ENCODE results near the gene VDR. TPM values are rescaled to one million over a fixed set of nuclear protein-coding genes. Genes with fewer than 3 reads are reported as not detected.

The VDR gene
- total RNA-seq, 1 donor from 2014 or later, result not detected

DNA sequence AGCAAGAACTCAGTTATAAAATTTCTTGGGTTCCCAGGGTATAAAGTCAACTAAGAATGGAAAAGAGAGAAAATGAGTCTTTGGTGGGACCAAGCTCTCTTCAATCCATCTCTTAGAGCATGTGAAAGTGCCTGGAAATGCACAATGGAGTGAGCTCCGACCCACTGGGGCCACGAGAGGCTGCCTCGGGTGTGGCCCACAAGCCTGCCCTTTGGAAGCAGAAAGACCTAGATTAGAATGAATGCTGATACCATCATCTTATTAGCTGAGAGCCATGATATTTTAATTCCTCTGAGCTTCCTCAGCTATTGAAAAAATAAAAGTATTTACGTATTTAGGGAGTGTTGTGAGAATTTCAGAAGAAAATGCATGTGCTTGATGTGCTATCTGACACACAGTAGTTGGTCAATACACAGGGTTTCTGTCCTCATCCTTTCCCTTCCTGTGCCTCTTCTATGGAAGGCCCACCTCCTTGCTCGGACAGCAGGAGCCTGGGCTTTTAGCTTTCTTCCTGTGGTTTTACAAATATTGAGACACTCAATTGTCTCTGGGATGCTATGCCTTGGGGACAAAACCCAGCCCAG lies 42.5 kb downstream of the VDR start:
- Mint-ChIP-seq H3K4me1 (ENCODE audit: low read depth, unreplicated experiment) (no peaks in the 10 kb centered on the region), H3K9me3 (ENCODE audit: unreplicated experiment) (peaks cover 4% of the 10 kb centered on the region), H3K4me3 (ENCODE audit: unreplicated experiment) (no peak overlapping the region), H3K27ac (ENCODE audit: unreplicated experiment) (no peak overlapping the region), H3K36me3 (ENCODE audit: unreplicated experiment) (no peaks in the 10 kb centered on the region), H3K27me3 (ENCODE audit: unreplicated experiment) (no peaks in the 10 kb centered on the region)
- no peak for DNase-seq
- TF ChIP-seq, protein P1, sequence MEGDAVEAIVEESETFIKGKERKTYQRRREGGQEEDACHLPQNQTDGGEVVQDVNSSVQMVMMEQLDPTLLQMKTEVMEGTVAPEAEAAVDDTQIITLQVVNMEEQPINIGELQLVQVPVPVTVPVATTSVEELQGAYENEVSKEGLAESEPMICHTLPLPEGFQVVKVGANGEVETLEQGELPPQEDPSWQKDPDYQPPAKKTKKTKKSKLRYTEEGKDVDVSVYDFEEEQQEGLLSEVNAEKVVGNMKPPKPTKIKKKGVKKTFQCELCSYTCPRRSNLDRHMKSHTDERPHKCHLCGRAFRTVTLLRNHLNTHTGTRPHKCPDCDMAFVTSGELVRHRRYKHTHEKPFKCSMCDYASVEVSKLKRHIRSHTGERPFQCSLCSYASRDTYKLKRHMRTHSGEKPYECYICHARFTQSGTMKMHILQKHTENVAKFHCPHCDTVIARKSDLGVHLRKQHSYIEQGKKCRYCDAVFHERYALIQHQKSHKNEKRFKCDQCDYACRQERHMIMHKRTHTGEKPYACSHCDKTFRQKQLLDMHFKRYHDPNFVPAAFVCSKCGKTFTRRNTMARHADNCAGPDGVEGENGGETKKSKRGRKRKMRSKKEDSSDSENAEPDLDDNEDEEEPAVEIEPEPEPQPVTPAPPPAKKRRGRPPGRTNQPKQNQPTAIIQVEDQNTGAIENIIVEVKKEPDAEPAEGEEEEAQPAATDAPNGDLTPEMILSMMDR (IDR thresholded peaks at IDR 0.05; ENCODE audit: partially characterized antibody, unreplicated experiment), result no peak

DNA sequence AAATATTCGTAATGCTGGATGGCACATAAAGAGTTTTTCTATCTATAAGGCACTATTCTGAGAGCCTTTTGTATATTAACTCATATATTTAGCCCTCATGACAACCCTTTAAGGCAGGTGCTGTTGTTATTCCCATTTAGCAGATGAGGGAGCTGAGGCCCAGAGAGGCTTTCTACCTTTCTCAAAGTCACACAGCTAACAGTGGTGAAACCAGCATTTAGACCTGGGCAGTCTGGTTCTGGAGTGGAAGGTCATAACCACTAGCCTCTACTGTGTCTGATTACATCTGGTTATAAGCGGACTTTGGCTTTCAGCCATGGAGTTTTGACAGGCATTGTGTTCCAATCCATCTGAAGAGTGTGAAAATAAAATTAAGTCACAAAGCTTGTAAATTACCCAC lies 43.9 kb downstream of the VDR start:
- TF ChIP-seq, protein P1 (IDR thresholded peaks at IDR 0.05; ENCODE audit: partially characterized antibody, unreplicated experiment), result no peak
- Mint-ChIP-seq H3K4me1 (ENCODE audit: low read depth, unreplicated experiment) (no peaks in the 10 kb centered on the region), H3K27ac (ENCODE audit: unreplicated experiment) (no peak overlapping the region), H3K27me3 (ENCODE audit: unreplicated experiment) (no peaks in the 10 kb centered on the region), H3K9me3 (ENCODE audit: unreplicated experiment) (peaks cover 4% of the 10 kb centered on the region), H3K36me3 (ENCODE audit: unreplicated experiment) (no peaks in the 10 kb centered on the region), H3K4me3 (ENCODE audit: unreplicated experiment) (no peak overlapping the region)
- no peak for DNase-seq

DNA sequence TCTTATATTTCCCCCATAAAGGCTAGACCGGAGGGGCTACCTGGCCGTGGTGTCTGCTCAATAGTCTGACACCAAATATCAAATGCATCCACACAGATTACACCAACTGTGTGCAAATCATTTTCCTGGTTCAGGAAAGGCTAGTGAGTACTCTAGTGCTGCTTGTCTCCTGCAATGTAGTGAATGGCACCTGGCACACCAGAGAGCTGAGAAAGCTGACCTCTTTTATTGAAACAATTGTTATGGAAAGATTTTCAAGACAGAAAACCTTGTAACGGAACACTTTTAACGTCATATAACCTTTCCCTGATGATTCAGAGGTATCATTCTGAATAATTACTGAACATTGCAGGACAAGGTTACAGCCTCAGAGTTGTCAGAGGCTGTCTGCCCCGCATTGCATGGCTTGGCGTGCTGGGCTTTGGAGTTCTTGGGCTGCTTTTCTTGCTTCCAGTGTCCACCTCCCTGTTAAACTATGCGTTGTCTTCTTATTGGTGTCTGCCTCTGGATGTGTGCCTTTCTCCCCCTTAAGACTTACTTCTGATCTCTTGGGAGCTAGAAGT lies 44.4 kb downstream of the VDR start:
- Mint-ChIP-seq H3K9me3 (ENCODE audit: unreplicated experiment) (peaks cover 2% of the 10 kb centered on the region), H3K27ac (ENCODE audit: unreplicated experiment) (no peak overlapping the region), H3K4me3 (ENCODE audit: unreplicated experiment) (no peak overlapping the region), H3K4me1 (ENCODE audit: low read depth, unreplicated experiment) (no peaks in the 10 kb centered on the region), H3K27me3 (ENCODE audit: unreplicated experiment) (no peaks in the 10 kb centered on the region), H3K36me3 (ENCODE audit: unreplicated experiment) (no peaks in the 10 kb centered on the region)
- TF ChIP-seq, protein P1 (IDR thresholded peaks at IDR 0.05; ENCODE audit: partially characterized antibody, unreplicated experiment), result no peak
- no peak for DNase-seq

DNA sequence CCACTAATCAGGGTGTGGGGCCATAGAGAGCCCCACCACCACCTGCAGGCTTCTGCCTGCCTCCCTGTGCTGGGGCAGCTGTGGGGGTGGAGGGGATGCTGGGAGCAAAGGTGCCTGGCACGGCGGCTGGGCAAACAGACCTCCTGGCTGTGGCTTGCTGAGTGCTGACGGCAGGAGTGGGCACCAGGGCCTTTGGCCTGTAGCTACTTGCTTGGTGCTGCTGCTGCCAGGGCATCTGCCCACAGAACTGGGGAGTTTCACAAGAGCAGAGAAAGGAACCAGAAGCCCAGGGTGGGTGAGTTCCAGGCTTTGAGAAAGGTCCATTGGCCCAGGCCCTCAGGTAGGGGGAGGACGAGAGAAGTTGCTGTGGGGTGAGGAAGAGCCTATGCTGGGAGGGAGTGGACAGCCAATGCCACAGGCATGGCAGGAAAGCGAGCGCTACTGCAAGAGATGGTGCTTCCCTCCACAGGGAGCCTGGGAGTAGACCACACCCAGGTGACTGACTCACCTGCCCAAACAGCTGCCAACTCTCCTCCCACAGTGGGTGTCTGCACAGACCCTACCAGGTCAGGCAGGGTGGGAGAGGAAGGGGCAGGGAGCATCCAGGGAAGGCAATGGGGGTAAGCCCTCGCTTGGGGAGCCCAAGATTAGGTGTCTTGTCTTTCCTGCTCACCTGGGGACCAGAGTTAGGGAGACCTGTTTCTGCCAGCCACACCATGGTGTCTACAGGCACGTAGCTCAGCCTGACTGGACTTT lies 46.1 kb downstream of the VDR start:
- Mint-ChIP-seq H3K9me3 (ENCODE audit: unreplicated experiment) (no peaks in the 10 kb centered on the region), H3K4me1 (ENCODE audit: low read depth, unreplicated experiment) (no peaks in the 10 kb centered on the region), H3K36me3 (ENCODE audit: unreplicated experiment) (no peaks in the 10 kb centered on the region), H3K27ac (ENCODE audit: unreplicated experiment) (no peak overlapping the region), H3K4me3 (ENCODE audit: unreplicated experiment) (no peak overlapping the region), H3K27me3 (ENCODE audit: unreplicated experiment) (no peaks in the 10 kb centered on the region)
- TF ChIP-seq, protein P1 (IDR thresholded peaks at IDR 0.05; ENCODE audit: partially characterized antibody, unreplicated experiment), result no peak
- no peak for DNase-seq
